GM18519 (cell line): ENCODE measurements around the gene RCC2.
"Not testable (repeated sequence)": the region's sequence is repeated elsewhere in the genome, so short reads cannot be mapped to it uniquely, and the experiment has no call there.

Experiments used
- ATAC-seq: cut with Tn5 transposase; IDR thresholded peaks from one replicate; pipeline ENCODE4 v1.9.1; 2021; ENCODE audit warnings: mild to moderate bottlenecking, moderate library complexity; ENCODE audit not compliant: unreplicated experiment, low FRiP score

The RCC2 gene

GRCh38 chr1:17439250-17440073 is at the start of gene RCC2:
RCC2 (minus strand) TSS chr1:17439677; CDS start chr1:17438514, 1,163 bp downstream.
- ATAC-seq: peak; percentile 29

DNA sequence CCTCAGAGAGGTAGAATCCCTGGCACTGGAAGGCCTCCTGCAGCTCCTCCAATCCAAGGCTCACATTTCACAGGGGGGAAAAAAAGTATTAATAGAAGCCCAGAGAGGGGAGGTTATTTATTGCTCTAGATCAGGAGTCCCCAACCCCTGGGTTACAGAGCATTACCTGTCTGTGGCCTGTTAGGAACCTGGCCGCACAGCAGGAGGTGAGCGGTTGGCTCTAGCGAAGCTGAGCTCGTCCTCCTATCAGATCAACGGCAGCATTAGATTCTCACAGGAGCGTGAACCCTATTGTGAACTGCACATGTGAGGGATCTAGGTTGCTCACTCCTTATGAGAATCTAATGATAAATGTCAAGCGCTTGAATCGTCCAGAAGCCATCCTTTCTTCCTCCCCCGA is 46.8 kb upstream of the RCC2 start:
- no peak for ATAC-seq

GRCh38 chr1:17485281-17485680 is 45.8 kb upstream of the RCC2 start:
- ATAC-seq: no peak

GRCh38 chr1:17481981-17482380 is 42.5 kb upstream of the RCC2 start:
- not testable (repeated sequence) for ATAC-seq

DNA sequence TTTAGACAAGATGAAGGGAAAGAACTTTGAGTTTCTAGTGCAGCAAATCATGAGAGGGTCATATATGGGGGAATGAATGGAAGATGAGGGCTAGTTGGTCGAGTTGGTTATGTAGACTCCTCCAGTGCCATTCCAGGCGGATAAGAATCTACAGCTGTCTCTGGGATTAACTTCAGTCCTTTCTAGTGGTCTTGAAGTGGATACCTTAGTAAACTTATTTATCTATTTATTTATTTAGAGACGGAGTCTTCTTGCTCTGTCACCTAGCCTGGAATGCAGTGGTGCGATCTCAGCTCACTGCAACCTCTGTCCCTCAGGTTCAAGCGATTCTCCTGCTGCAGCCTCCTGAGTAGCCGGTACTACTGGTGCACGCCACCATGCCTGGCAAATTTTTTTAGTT is 41.4 kb upstream of the RCC2 start:
- no peak for ATAC-seq

GRCh38 chr1:17475752-17476151 is 36.3 kb upstream of the RCC2 start:
- no peak for ATAC-seq

DNA sequence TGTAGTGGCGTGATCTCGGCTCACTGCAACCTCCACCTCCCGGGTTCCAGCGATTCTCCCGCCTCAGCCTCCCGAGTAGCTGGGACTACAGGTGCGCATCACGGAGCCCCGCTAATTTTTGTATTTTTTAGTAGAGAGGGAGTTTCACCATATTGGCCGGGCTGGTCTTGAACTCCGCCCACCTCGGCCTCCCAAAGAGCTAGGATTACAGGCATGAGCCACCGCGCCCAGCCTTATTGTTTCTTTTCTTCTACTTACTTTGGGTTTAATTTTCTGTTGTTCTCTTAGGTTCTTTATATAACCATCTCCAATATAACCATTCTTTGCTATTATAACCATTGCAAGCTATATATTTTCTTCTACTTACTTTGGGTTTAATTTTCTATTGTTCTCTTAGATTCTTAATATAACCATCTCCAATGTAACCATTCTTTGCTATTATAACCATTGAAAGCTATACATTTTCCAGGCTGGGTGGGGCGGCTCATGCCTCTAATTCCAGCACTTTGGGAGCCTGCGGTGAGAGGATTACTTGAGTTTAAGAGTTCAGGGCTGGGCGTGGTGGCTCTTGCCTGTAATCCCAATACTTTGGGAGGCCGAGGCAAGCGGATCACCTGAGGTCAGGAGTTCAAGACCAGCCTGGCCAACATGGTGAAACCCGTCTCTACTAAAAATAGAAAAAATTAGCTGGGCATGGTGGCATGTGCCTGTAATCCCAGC is 35.5 kb upstream of the RCC2 start:
- ATAC-seq: not testable (repeated sequence)

DNA sequence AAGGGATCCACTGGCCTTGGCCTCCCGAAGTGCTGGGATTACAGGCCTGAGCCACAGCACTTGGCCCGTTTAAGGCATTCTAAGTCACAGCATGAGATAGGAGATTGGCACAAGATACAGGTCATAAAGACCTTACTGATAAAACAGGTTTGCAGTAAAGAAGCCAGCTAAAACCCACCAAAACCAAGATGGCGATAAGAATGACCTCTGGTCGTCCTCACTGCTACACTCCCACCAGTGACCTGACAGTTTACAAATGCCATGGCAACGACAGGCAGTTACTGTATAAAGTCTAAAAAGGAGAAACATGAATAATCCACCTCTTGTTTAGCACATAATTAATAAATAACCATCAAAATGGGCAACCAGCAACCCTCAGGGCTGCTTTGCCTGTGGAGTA is 33.3 kb upstream of the RCC2 start:
- no peak for ATAC-seq

GRCh38 chr1:17471393-17471792 is 31.9 kb upstream of the RCC2 start:
- ATAC-seq: no peak

DNA sequence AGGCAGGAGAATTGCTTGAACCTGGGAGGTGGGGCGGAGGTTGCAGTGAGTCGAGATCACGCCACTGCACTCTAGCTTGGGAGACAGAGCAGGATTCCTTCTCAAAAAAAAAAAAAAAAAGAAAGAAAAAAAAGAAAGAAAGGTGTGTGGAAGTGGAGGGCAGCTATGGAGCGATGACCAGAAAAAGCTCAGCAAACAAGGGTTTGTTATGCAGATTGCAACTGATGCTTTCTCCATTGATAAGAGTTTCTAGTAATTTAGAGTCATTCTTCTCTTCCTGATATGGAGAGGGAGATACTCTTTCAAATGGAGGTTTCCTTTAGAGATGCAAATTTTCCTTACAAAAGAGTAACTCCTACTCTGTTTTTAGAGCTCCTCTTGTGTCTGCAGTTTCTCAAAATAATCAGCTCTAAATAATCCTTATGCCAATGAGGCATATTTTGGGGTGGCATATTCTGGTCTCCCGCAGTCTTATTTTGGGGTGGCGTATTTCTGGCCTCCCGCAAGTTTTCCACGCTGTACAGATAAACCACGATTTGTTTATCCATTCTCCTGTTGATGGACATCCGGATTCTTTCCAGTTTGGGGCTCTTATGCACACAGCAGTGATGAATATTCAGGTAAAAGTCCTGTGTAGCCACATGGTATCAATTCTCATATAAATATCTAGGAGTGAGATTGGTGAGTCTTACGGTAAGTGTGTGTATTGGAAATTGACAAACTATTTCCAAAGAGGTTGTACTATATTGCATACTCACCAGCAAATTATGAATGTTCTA is 30.7 kb upstream of the RCC2 start:
- ATAC-seq: no peak

DNA sequence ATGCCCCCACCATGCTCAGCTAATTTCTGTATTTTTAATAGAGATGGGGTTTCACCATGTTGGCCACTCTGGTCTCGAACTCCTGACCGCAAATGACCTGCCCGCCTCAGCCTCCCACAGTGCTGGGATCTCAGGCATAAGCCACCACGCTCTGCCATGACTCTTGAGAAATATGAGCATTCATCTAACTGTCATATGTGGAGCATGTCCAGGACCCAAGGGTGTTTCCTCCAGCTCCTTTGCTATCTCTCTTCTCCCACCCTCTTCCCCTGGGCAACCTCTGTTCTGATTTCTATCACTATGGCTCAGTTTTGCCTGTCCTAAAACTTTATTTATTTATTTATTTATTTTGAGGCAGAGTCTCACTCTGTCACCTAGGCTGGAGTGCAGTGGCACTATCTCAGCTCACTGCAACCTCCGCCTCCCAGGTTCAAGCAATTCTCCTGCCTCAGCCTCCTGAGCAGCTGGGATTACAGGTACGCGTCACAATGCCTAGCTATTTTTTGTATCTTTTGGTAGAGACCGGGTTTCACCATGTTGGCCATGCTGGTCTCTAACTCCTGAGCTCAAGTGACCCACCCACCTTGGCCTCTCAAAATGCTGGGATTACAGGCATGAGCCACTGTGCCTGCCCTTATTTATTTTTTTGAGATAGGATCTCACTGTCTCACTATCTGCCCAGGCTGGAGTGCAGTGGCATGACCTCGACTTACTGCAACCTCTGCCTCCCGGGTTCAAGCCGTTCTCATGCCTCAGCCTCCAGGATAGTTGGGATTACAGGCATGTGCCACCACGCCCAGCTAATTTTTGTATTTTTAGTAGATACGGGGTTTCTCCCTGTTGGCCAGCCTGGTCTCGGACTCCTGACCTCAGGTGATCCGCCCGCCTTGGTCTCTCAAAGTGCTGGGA is 29.1 kb upstream of the RCC2 start:
- ATAC-seq: not testable (repeated sequence)

DNA sequence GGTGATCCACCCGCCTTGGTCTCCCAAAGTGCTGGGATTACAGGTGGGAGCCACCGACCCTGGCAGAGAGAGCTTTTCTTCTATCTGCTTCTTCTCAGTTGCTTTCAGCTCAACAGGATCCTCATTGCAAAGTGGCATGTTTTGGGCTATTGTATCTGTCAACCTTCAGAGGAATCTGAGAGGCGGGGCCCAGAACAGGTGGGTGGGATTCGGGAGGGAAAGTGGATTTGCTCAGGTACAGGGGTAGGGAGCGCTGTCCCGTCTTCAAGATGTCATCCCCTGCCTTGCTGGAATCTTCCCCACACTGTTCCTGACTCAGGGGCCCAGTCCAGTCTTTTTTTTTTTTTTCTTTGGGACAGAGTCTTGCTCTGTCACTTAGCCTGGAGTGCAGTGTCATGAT is 26.9 kb upstream of the RCC2 start:
- no peak for ATAC-seq

- ATAC-seq: no peak
Observed at GRCh38 chr1:17465228-17465627, 25.8 kb upstream of the RCC2 start.

DNA sequence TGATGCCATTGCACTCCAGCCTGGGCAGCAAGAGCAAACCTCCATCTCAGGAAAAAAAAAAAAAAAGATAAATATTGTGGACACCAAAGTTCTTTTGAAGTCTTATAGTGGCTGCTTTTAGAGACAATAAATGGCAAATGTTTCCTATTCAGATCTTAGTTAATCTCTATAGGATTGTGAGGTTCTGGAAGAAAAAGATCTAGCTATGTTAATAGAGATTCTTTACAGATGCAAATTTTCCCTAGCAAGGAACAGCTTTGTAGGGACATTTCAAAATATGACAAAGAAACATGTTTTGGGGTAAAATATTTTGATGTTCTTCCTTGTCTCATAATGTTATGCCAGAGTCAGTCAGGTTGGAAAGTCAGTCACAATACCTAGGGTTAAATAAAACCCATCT is 24.5 kb upstream of the RCC2 start:
- no peak for ATAC-seq

GRCh38 chr1:17462669-17463068 is 23.2 kb upstream of the RCC2 start:
- ATAC-seq: no peak

- no peak for ATAC-seq
Observed at GRCh38 chr1:17460219-17460618, 20.7 kb upstream of the RCC2 start.

DNA sequence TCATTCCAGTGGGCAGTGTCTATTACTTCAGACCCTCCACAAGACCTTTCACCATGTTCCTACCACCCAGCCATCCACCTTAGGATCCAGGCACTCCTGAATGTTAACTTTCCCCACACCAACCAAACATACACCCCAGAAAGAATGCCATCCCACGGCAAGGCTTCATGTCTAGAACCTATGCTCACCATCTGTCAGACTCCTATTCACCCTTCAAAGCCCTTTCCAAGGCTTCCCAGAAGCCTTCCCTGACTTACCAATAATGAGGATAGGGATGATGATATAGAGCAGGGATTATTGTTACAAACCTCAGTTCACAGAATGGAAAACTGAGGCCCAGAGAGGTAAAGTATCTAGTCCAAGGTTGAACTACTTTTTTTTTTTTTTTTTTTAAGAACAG is 19.3 kb upstream of the RCC2 start:
- ATAC-seq: no peak

- no peak for ATAC-seq
Observed at GRCh38 chr1:17452686-17453085, 13.2 kb upstream of the RCC2 start.

GRCh38 chr1:17452203-17452602 is 12.7 kb upstream of the RCC2 start:
- not testable (repeated sequence) for ATAC-seq

GRCh38 chr1:17451731-17452130 is 12.3 kb upstream of the RCC2 start:
- ATAC-seq: no peak
